Choroid plexus epithelial cell (primary cell): ENCODE data around the gene FAM3B.

Source experiments
- DNase-seq: peaks from one replicate; pipeline ENCODE4 v3.0.0-alpha.2; 2010; ENCODE audit warnings: low read depth
- H3K4me3 ChIP-seq: 2 replicates; pipeline ENCODE4 v1.5.1; 2011; ENCODE audit warnings: low read depth, mild to moderate bottlenecking, control low read depth, low read length, moderate library complexity
- CTCF ChIP-seq: conservative IDR thresholded peaks from 2 replicates; pipeline ENCODE4 v1.5.1; 2011; ENCODE audit warnings: low read depth, mild to moderate bottlenecking, control low read depth, inconsistent platforms, low read length, moderate library complexity

The FAM3B gene

GRCh38 chr21:41361053-41361785 lies 44.6 kb downstream of the FAM3B start:
- H3K4me3 ChIP-seq: no peak overlapping the region
- DNase-seq: no peak
- no peak for TF ChIP-seq CTCF

GRCh38 chr21:41361786-41362604 lies 45.4 kb downstream of the FAM3B start, which contains the start of gene MX2:
Gene MX2 (plus strand): TSS chr21:41362027. CDS start chr21:41376907, 14,880 bp downstream.
- H3K4me3 ChIP-seq: no peak within 1 kb of the TSS
- DNase-seq: peak; percentile 69
- no peak for TF ChIP-seq CTCF

- no peak for TF ChIP-seq CTCF
- H3K4me3 ChIP-seq: no peak overlapping the region
- DNase-seq: no peak
These were observed 46.2 kb downstream of the FAM3B start for GRCh38 chr21:41362605-41363369.

GRCh38 chr21:41363370-41364270 lies 47.0 kb downstream of the FAM3B start:
- TF ChIP-seq CTCF: no peak
- no peak for DNase-seq
- H3K4me3 ChIP-seq: no peak overlapping the region

GRCh38 chr21:41364308-41364707 lies 47.7 kb downstream of the FAM3B start:
- no peak for DNase-seq
- no peak overlapping the region for H3K4me3 ChIP-seq
- no peak for TF ChIP-seq CTCF
